GM21825 (cell line): Measurements from ENCODE around the gene SARS1.
"Not testable (repeated sequence)": the region's sequence is repeated elsewhere in the genome, so short reads cannot be mapped to it uniquely, and the experiment has no call there.

Experiments
- ATAC-seq: cut with Tn5 transposase; IDR thresholded peaks from one replicate; pipeline ENCODE4 v1.9.1; 2021; ENCODE audit warnings: mild to moderate bottlenecking, moderate library complexity; ENCODE audit not compliant: unreplicated experiment

The SARS1 gene

GRCh38 chr1:109272831-109273547, 59.3 kb downstream of the SARS1 start:
- no peak for ATAC-seq

- ATAC-seq = no peak
These were observed 60.0 kb downstream of the SARS1 start for GRCh38 chr1:109273570-109274288.

- no peak for ATAC-seq
These were observed 61.1 kb downstream of the SARS1 start for GRCh38 chr1:109274533-109275476.

- no peak for ATAC-seq
These were observed 62.1 kb downstream of the SARS1 start for GRCh38 chr1:109275706-109276345.

GRCh38 chr1:109277434-109278204, 63.9 kb downstream of the SARS1 start:
- ATAC-seq = peak; percentile 78

GRCh38 chr1:109279615-109280278, 66.0 kb downstream of the SARS1 start:
- no peak for ATAC-seq

GRCh38 chr1:109280862-109281261, 67.1 kb downstream of the SARS1 start:
- ATAC-seq = no peak

GRCh38 chr1:109281680-109282496, 68.2 kb downstream of the SARS1 start:
- ATAC-seq = no peak

- no peak for ATAC-seq
These were observed 68.8 kb downstream of the SARS1 start for GRCh38 chr1:109282497-109282951.

- ATAC-seq = peak; percentile 96
These were observed 69.4 kb downstream of the SARS1 start, which contains the start of gene PSRC1 for GRCh38 chr1:109282952-109283747. Gene PSRC1, minus strand, starts transcription at chr1:109283145.

GRCh38 chr1:109283748-109284600, 70.3 kb downstream of the SARS1 start:
- ATAC-seq = no peak

- not testable (repeated sequence) for ATAC-seq
These were observed 73.0 kb downstream of the SARS1 start for GRCh38 chr1:109286762-109287161.
